UCSD-AML1 (cell line): ENCODE measurements around the gene PCYT1A.
A peak's percentile ranks its signal among the peaks of the same experiment; 100 is the strongest.

Source experiments
- DNase-seq: peaks from one replicate; lab custom pipeline; 2025; ENCODE audit not compliant: unreplicated experiment; lab: John Stamatoyannopoulos, UW

Gene PCYT1A

DNA sequence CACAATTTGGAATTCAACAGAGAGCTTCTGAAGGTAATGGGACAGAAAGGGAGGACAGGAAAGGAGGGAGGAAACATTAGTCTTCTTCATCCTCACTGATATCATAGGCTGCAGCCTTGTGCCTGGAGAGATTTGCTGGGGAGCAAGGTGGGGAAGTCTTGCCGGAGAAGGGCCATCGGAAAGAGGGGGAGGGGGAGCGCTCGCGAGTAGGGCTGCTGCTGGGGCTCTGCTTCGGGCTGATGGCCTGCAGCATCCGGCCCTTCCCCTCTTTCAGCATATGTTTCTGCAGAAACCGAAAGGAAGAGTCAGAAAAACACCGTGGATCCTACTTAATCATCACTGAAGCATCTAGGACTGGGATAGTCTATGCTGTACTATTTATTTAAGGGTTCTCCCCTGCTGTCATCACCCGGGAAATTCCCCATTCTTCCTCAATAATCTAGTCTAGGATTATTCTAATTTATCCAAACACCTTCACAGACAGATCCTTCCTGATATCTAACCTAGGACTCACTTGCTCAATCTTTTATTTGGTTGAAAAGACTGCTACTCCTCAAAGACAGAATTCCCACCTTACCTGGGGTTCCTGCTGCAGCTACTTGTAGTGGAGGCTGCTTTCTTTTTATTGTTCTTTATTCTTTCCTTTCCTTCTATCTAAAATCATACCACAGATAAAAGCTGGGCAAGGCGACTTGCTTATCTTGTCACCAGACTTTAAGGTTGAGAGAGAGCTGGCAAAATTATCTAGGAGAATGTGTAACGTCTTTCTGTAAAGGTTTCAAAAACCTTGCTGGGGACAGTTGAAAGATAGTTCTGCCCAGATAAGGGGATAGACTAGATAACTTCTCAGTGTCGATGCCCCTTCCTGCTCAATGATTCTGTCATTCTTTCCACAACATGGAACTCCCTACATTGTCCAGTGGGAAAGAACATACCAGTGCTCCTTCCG is 48.6 kb downstream of the PCYT1A start:
- no peak for DNase-seq

GRCh38 chr3:196237203-196237602 is 50.3 kb downstream of the PCYT1A start:
- DNase-seq = no peak

GRCh38 chr3:196236223-196236622 is 51.3 kb downstream of the PCYT1A start:
- DNase-seq = no peak

DNA sequence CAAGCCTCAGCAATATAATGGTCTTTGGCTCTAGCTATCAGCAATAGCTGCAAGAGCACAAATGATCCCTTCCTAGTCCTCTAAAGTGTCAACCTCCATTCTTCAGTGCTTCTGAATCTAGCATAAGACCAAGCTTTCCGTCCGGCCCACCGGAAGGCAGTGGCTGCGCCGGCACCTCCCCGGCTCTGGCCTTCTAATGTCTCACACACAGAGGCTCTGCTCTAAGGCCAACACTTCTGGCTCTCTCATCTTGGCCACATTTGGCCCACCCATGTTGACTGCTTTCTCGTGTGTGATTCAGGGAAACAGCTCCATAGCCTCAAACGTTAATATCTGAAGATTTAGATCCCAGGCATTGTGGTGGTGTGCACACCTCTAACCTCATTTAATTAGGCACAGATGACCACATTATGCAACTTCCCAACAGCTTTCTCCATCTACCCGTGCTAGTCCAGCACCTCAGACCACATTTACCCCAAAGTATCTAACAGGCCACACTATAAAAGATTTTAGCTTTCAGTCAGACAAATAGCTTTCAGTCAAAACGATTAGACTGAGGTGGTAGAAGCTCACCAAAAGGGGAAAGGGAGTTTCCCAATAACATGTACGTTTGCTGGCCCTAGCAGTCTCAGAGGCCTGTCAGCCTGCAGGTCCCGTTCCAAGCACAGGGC is 51.9 kb downstream of the PCYT1A start:
- no peak for DNase-seq

GRCh38 chr3:196232882-196233251 is 54.7 kb downstream of the PCYT1A start:
- no peak for DNase-seq

DNA sequence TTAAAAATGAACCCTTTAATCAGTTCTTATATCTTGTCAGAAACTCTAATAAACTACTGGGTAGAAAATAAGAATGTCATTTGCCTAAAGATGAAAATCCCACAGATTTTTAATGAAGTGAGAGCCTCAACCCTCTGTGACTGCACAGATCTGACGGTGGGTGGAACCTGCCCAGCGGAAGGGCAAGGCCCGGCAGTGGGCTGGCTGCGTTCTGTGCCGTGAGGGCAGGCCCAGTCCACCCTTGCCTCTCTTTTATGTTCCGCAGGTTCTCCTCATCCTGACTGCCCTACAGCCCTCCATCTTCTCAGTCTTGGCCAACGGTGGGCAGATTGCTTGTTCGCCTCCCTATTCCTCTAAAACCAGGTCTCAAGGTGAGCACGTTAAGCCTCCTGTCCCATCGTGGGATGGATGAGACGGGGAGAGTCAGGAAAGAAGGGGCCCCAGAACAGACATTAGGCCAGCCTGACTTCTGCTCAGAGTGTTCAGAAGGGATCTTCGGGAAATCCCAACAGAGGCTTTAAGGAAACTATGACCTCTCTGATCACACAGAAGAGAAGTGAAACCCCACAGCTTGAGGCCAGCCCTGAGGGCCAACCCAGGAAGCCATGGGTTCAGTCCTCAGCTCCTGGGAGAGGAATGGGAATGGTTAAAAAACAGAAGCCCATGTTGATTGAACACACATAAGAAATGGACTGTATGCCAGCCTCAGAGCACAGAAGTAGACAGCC is 55.2 kb downstream of the PCYT1A start:
- no peak for DNase-seq

GRCh38 chr3:196227629-196228493 is 59.7 kb downstream of the PCYT1A start:
- no peak for DNase-seq

DNA sequence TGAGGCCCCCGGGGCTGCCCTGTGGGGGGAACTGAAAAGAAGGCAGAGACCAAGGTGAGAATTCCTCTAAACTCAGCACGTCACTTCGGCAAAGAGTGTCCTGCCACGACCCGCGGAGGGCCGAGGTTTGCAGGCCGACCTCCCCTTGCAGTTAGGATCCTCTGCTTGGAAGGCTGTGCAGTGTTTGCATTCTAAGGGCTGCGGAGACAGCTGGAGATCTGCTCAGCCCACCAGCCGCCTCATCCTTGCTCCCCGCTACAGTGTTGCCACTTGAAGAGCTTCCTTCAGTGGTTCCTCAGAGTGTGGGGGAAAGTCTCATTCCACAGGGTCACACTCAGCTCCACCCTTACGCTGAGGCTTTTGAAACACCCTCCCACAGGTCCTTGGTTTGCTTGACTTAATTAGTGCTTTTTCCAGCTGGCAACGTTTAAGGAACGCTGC is 60.4 kb downstream of the PCYT1A start:
- DNase-seq = no peak

DNA sequence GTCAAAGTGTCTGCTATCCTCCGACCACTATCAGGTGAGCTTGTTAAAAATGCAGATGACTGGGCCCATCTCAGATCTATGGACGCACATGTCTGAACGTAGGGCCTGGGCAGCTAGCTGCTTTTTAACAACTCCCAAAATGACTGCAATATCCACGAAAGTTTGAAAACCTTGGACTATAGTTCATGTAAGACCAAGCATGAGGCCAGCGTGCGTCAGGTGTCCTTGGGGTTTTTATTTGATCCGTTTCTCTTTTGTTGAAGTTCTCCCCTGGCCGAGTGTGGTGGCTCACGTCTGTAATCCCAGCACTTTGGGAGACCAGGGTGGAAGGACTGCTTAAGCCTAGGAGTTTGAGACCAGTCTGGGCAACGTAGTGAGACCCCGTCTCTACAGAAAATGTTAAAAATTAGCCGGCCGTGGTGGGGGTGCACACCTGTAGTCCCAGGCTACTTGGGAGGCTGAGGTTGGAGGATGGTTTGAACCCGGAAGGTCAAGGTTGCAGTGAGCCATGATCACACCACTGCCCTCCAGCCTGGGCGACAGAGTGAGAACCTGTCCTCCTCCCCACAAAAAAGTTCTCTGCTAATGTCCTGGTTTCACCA is 61.7 kb downstream of the PCYT1A start:
- DNase-seq = no peak

GRCh38 chr3:196225086-196225485 is 62.4 kb downstream of the PCYT1A start:
- no peak for DNase-seq

- no peak for DNase-seq
Measured at GRCh38 chr3:196222876-196223595, 64.5 kb downstream of the PCYT1A start.

GRCh38 chr3:196220991-196221390 is 66.5 kb downstream of the PCYT1A start:
- no peak for DNase-seq

DNA sequence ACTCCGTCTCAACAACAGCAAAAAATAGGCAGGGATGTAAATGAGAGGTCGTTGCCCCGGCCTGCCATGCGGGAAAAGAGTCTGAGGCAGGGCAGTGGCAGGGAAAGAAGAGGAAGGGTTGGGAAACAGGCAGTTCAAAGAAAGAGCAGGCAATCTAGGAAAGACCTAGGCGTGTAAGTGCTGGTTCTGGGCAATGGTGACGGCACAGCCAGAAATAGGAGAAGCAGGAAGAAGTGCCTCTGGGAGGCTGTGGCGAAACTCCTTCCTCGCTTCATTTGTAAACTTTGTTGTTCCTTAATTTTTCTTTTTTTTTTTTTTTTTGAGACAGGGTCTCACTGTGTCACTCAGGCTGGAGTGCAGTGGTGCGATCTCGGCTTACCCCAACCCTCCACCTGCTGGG is 66.9 kb downstream of the PCYT1A start:
- peak; percentile 21 for DNase-seq

- DNase-seq = no peak
Measured at GRCh38 chr3:196219970-196220311, 67.6 kb downstream of the PCYT1A start.

- peak; percentile 75 for DNase-seq
Measured at GRCh38 chr3:196219194-196219969, 68.1 kb downstream of the PCYT1A start.

DNA sequence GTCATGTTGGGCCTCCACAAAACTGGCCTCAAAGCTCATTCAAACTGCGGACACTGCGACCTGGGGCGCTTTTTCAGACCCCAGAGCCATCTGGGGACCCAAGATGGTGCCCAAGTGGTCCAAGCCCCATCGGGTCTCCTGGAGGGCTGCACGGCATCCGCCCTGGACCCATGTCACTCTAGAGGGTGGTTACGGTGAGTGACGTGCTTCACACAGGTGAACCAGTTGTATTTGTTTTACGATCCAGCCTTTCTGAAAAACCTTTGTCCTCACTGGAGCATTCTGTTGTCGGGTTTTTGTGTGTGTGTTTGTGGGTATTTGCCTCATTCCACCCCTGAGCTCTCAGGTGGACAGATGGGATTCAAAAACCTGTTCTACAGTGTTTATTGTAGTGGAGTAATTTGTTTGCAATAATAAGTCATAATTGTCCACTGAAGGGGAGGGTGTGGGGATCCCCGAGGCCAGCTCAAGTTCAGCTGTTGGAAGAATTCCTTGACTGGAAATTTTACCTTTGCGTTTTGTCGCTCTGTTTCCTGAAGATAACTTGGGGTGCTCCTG is 69.3 kb downstream of the PCYT1A start:
- no peak for DNase-seq

- no peak for DNase-seq
Measured at GRCh38 chr3:196217307-196218154, 70.0 kb downstream of the PCYT1A start.
